IPS-18c (cell line): ENCODE data around the gene ADAMTS2.

ENCODE experiments used
- H3K4me3 ChIP-seq: 2 replicates; pipeline ENCODE4 v1.7.0; 2013; ENCODE audit warnings: low read depth, mild to moderate bottlenecking, low read length, moderate library complexity; ENCODE audit not compliant: insufficient read depth
- H3K9me3 ChIP-seq: one replicate; pipeline ENCODE4 v1.6.1; 2013; ENCODE audit warnings: mild to moderate bottlenecking, low read length, moderate library complexity; ENCODE audit not compliant: control insufficient read depth, insufficient read depth

Gene ADAMTS2

DNA sequence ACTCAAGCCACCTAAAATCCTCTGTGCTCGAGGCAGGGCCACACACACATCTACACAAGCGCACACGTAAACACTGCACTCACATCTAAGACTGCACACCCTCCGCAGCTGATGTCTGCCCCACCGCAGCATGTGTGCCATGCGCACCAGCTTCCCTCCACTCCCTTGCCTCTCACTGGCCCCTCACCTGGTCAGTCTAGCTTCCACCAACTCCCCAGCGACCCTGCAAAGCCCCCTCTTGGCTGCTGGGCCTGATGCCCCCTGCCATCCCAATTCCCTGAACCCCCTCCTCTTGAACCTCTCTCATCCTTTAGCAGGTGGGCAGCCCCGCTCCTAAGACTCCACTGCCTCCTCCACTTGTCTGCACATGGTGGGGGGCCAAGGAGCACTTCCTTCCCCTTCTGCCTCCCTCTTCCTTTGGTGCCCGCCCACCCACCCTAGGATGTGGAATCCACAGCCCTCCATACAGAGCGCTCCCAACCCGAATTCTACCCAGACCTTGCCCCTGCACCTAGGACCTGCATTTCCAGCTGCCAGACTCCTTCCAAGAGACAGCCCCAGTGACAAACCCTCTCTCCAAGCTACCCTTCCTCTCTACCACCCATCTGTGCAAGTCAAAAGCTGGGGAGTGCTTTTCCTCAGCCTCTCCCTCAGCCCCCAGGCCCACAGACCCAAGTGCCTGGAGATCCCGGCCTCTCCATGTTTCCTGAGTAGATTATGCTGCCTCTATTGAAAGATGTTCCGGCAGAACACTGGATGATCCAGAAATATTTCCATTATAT lies 23.9 kb downstream of the ADAMTS2 start:
- no peak overlapping the region for H3K4me3 ChIP-seq
- no peaks in the 10 kb centered on the region for H3K9me3 ChIP-seq

DNA sequence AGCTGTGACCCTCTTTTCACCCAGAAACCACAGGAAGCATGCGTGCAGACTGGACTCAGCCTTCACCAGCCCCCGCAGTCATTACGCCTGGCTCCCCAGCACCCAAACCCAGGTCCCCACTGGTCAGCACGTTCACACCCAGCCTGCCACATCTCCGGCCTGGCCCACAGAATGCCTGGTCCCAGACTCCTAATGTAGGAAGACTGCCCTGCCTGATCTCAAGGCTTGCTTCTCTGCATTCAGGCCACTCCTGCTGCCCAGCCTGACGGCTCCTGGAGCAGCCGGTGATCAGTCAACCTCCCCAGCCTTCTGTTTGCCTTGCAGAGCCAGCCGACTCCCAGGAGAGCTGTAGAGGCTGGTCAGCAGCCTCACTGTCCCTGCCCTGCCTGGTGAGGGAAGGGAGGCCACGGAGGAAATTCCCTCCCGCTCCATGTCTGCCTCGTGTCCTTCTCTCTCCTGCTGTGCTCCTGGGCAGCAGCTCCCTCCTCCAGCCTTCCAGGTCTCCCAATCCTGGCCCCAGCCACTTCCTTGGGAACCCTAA lies 25.4 kb downstream of the ADAMTS2 start:
- H3K4me3 ChIP-seq, result no peak overlapping the region
- no peaks in the 10 kb centered on the region for H3K9me3 ChIP-seq

DNA sequence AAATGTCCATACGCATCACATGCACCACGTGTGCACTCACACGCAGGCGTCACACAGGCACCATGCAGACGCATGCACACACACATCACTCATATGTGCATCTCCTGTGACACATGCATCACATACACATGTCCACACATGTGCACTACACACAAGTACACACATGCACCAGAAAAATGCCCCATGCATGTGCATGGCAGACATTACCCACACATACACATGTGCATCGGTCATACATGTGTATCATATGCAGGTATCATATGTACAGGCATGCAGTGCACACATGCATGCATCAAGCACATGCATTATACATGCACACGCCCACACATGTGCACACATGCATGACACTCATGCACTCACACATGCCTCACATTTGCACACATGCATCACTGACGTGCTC lies 26.1 kb downstream of the ADAMTS2 start:
- H3K9me3 ChIP-seq, result no peaks in the 10 kb centered on the region
- no peak overlapping the region for H3K4me3 ChIP-seq

DNA sequence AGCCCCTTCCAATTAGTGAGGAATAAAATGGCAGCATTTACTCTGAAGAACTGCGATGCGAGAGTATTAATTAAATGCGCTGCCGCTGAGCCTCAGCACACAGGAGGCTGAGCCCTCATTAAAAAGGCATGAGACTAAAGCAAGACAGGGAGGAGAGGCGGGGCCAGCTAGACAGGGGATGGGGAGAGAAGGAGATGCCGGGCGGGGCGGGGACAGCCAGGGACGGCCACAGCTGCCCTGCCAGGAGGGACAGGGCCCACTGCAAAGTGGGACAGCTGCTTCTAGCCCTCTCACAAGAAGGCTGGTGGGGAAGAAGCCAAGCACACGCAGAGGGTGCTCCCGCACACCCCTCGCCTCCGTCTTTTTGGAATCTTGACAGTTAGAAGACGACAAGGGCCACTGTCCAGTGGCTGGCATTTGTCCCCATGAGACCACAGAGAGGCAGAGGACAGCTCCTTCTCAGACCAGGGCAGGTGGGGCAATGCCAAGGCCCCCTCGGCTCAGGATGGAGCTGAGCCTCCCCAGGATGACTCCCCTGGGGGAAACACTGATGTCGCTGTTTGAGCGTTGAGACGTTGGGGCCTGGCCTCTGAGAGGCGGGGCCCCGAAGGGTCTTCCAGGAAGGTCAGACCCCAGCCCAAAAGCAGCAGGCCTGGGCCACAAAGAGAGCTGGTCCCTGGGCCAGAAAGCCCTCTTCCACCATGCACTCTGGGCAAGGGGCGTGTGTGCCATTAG lies 26.9 kb downstream of the ADAMTS2 start:
- no peak overlapping the region for H3K4me3 ChIP-seq
- no peaks in the 10 kb centered on the region for H3K9me3 ChIP-seq

DNA sequence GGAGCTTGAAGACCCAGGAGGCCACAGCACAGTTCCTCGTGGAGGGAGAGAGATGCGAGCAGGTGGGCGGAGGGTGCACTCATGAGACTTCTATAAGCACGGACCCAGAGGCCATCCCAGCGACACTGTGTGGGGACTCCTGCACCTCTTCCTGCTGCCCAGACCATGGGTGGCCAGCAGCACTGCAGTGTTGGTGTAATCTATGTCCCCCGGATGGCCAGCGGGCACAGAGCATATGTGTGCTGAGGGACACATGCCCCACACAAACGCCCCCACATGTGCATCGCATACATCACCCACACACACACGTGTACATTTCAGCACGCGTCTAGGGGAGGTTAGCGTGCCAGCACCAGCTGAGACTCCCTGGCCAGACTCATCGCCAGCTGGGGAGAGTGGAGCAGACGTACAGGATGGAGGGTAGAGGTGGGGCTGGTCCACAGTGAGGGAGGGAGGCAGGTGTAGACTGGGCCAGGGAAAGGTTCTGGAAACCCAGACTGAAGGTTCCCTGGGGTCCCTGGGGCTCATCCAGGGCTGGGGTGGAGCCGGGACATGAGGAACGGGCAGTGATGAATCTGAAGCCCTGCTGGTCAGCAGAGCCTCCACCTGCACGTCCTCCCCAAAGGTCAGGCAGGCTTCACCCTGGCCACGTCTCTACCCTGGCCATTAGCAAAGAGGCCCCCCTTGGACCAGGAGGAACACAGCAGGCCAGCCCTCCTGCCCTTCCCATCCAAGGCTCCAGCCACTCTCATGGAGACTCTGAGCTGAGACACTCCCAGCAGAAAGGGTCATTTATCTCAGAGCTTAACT lies 27.6 kb downstream of the ADAMTS2 start:
- no peaks in the 10 kb centered on the region for H3K9me3 ChIP-seq
- no peak overlapping the region for H3K4me3 ChIP-seq

DNA sequence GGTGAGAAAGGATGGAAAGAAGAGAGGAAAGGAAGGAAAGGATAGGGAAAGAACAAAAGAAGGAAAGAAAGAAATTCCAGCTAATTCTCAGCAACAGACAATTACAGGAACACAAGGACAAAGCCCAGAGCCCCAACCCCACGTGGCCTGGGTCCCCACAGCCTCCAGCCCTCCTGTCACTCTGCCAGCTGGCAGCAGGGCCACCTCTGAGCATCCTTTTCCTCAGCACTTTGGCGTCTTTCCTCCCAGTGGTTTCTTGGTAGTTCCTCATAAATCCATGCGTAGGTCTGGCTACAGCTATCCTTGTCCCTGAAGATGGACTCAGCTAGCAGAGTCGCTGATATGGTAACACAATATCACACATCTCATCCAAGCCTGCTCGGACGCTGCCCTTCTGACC lies 28.3 kb downstream of the ADAMTS2 start:
- no peak overlapping the region for H3K4me3 ChIP-seq
- H3K9me3 ChIP-seq, result no peaks in the 10 kb centered on the region

DNA sequence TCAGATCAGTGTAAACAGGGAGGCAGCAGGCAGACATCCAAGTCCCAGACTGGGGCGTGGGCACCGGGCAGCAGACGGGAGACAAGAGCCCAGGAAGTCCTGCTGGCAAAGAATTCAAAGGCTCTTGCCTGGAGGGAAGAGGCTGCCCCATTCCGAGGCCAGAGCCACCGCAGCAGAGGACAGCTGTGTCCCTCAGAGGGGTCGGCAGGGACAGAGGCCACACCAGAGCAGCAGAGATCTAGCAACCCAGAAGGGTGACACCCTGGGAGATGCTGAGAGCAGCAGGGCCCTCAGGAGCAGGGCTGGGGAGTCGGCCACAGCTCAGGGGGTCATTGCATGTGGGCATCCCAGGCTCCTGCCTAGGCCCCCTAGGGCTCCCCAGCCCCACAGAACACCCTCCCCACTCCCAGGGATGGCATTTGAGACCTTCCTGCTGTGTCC lies 29.1 kb downstream of the ADAMTS2 start:
- Histone ChIP-seq H3K9me3 (no peaks in the 10 kb centered on the region), H3K4me3 (no peak overlapping the region)

DNA sequence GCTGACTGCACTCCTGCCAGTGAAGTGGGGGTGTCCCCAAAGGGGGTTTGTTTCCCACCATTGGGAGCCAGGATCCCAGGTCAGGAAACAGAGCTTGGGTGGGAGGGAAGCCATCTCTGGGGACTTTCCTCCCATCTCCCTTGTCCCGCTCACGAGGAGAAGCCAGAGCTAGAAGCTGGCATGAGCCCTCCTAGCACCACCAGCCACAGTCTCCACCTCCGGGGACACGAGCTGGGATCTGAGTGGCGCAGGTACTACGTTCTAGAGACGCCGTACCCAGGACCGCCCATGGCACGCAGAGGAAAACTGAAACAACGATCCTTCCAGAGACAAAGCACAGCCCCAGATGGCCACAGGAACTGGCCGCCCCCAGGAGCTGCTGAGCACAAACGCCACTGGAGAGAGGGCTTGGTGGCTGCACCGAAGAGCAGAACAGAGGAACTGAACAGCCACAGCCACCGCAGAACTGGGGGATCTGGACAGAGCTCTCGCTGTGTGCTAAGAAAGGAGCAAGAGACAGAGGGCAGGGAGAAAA lies 29.8 kb downstream of the ADAMTS2 start:
- Histone ChIP-seq H3K9me3 (no peaks in the 10 kb centered on the region), H3K4me3 (no peak overlapping the region)

DNA sequence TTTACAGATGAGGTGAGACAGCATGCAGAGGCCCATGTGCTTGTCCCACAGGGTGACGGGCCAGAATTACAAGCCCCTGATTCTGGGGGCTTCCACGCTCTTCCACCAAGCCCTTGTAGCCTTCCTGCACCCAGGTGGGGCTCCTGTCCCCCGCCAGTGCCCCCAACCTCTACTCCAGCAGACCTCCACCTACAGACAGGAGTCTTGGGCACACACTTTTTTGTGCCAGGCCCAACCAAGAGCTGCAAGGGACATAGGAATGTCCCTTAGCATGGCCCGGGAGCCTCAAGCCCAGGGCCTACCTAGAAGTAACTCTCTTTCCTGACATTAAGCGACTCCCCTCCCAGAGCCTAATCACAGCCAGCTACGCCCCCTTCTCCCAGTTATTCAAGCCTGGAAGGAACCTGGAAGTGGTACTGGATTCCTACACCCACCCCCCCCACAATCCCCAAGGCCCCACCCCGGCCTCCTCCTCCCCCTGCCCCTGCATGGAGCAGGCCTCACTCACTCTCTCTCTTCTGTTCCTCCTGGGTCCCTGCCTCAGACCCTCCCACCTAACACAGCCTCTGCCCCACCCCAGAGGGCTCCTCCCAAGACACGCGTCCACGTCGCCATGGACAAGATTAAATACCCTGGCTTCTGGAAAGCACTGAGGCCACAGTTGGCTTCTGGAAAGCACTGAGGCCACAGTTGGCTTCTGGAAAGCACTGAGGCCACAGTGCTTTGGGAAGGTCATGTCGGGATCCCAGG lies 30.5 kb downstream of the ADAMTS2 start:
- Histone ChIP-seq H3K4me3 (no peak overlapping the region), H3K9me3 (no peaks in the 10 kb centered on the region)

DNA sequence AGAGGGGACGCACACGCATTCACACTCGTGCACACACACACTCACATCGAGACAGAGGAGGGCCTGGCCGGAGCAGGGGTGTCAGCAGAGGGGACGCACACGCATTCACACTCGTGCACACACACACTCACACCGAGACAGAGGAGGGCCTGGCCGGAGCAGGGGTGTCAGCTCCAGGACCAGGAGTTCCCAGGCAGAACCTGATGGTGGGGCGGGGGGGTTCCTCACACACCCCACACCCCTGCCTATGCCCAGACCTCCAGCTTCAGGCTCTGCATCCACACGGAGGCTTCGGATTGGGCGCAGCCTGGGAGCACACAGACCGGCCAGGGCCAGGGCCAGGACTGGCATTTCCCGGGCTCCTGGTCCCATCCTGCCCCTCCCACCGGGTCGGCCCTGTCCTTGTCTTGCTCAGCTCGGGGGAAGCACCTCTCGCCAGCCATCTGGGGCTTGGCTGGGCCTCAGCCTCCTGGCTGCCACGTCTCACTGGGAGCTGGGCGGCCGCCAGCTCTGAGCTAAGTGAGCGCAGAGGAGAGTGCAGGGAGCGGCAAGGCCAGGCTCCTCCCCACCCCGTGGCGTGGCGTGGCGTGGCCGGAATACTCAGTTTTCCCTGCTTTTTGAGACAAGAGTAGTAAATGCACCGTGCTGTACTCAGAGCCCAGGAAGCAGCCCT lies 31.3 kb downstream of the ADAMTS2 start:
- Histone ChIP-seq H3K9me3 (no peaks in the 10 kb centered on the region), H3K4me3 (no peak overlapping the region)

DNA sequence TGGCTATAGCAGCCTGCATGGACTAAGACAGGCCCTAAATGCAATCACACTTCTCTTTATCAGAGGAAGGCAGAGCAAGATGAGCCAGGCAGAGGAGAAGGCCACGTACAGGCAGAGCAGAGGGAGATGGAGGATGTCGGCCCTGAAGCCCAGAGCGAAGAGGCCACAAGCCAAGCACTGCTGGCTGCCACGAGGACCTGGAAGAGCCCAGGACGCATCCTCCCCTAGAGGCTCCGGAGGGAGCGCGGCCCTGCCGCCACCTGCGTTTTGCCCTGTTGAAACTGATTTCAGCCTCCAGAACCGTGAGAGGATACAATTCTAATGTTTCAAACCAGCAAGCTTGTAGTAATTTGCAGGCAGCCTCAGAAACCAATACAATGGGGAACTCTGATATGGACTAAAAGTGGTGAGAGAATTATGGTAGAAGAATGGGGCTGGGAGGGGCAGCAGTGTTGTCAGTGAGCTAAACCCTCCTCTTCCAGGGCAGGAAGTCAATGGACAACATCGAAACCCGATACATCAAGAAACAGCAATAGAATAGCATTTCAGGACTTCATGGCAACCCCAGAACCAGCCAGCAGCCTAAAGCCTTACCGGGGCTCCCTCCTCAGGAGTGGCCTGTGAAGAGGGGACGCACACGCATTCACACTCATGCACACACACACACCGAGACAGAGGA lies 32.6 kb downstream of the ADAMTS2 start:
- Histone ChIP-seq H3K4me3 (no peak overlapping the region), H3K9me3 (no peaks in the 10 kb centered on the region)

DNA sequence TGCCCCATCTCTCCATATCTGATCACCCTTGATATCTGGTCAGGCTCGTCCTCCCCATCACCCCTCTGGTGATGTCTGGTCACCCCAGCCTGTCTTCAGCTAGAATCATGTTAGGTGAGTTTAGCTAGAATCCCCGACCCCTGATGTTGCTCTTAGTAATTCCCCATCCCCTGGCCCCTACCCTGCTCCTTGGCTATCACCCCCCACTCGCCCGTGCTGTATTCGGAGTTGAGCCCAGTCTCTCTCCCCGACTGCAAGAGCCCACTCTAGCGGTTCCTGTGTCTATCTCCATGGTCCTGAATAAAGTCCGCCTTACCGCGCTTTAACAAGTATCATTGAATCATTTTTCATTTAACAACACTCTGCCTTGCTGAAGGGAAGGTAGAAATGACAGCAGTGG lies 33.7 kb downstream of the ADAMTS2 start:
- H3K9me3 ChIP-seq, result no peaks in the 10 kb centered on the region
- H3K4me3 ChIP-seq, result no peak overlapping the region

DNA sequence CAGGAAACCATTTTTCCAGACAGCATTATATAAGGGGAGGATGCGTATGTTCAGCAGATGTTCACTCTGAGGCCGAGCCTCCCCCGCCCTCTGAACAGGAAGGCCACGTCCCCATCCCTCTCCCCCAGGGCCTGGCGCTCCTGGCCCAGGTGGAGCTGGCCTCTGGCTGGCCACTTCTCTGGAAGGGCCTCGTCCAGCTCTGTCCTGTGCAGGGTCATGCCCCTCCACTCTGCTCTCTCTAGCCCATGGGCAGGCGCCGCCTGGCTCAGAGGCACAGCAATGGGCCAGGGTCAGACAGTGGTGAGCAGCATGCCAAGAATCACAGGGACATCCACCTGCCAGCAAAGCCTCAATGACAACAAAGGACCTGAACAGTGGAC lies 34.2 kb downstream of the ADAMTS2 start:
- Histone ChIP-seq H3K4me3 (no peak overlapping the region), H3K9me3 (no peaks in the 10 kb centered on the region)

DNA sequence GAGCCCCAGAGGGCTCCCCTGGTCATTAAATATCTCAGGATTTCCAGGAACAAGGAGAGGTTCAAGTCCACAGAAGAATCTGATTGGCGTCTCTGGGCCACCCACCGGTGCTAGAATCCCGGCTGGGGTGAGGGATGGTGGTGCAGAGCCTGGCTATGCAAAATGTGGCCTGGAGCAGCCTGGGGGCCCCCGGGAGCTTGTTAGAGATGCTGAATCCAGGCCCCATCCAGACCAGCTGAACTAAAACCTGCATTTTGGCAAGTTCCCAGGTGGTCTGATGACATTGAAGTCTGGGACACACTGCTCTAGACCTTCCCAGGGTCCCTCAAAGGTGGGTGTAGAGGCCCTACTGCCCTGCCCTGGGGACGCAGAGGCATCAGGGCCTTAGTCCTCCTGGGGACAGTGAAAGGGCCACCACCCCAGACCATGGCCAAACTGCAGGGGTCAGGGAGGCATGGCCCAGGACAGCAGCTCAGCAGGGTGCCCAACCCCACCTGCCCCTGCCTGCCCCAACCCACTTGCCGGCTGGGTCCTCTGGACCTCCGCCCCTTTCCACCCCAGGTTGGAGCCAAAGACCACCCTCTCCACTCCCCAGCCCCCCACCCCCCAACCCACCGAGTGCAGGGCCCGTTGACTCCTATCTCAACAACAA lies 34.7 kb downstream of the ADAMTS2 start:
- Histone ChIP-seq H3K9me3 (no peaks in the 10 kb centered on the region), H3K4me3 (no peak overlapping the region)

DNA sequence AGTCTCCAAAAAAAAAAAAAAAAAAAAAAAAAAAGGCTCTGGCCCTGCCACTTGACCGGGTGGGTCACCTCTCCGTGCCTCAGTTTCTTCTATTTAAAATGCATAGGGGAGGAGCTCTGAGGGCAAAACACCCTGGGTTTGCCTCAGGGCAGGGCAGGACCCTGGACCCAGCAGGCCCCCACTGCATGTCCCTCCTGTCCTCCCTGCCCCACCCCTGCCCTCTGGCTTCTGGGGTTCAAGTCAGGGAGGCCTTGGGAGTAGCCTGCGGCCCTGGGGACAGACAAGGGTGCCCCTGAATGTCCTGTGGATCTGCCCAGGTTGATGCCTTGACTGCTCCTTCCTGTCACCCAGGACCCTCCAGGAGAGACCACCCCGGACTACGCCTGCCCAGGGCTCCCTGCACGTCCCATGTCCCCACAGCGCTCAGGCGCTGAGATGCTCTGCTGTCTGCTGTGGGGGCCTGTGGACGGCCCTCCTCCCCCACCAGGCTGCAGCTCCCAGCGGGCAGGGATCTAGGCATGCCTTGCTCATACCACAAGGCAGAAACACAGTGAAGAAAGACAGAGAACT lies 35.4 kb downstream of the ADAMTS2 start:
- Histone ChIP-seq H3K9me3 (no peaks in the 10 kb centered on the region), H3K4me3 (no peak overlapping the region)
